GM23248 (cell line): Measurements from ENCODE around the gene SMPD3. TPM values are rescaled to one million over a fixed set of nuclear protein-coding genes. Genes with fewer than 3 reads are reported as not detected.

Experiments
- DNase-seq: peaks from one replicate; pipeline ENCODE4 v3.0.0-alpha.2; 2015
- H2AFZ ChIP-seq: fragments of 200-600 bp; sonication (generic); 2 replicates; pipeline ENCODE4 v1.6.1; 2016; ENCODE audit warnings: antibody characterized with exemption
- H3F3A ChIP-seq: fragments of 200-600 bp; sonication (generic); 2 replicates; pipeline ENCODE4 v1.6.1; 2016; ENCODE audit warnings: mild to moderate bottlenecking, antibody characterized with exemption, mixed run types; ENCODE audit not compliant: insufficient read depth
- H3K27ac ChIP-seq: fragments of 200-600 bp; sonication (generic); 2 replicates; pipeline ENCODE4 v1.5.1; 2016; ENCODE audit warnings: mild to moderate bottlenecking
- H3K27me3 ChIP-seq: fragments of 200-600 bp; sonication (generic); replicated peaks from 2 replicates; pipeline ENCODE4 v1.6.1; 2016; ENCODE audit warnings: mild to moderate bottlenecking; ENCODE audit not compliant: insufficient read depth
- H3K36me3 ChIP-seq: fragments of 200-600 bp; sonication (generic); 2 replicates; pipeline ENCODE4 v1.6.1; 2016; ENCODE audit warnings: low read depth, mild to moderate bottlenecking
- H3K4me1 ChIP-seq: fragments of 200-600 bp; sonication (generic); 2 replicates; pipeline ENCODE4 v1.6.1; 2016; ENCODE audit warnings: mild to moderate bottlenecking; ENCODE audit not compliant: insufficient read depth
- H3K4me2 ChIP-seq: fragments of 200-600 bp; sonication (generic); one replicate; pipeline ENCODE4 v1.6.1; 2016; ENCODE audit warnings: mild to moderate bottlenecking; ENCODE audit not compliant: unreplicated experiment
- H3K4me3 ChIP-seq: fragments of 200-600 bp; sonication (generic); 2 replicates; pipeline ENCODE4 v1.5.1; 2016; ENCODE audit warnings: mild to moderate bottlenecking
- H3K79me2 ChIP-seq: fragments of 200-600 bp; sonication (generic); 2 replicates; pipeline ENCODE4 v1.6.1; 2016; ENCODE audit warnings: mild to moderate bottlenecking; ENCODE audit not compliant: insufficient read depth
- H3K9ac ChIP-seq: fragments of 200-600 bp; sonication (generic); 2 replicates; pipeline ENCODE4 v1.6.1; 2016; ENCODE audit warnings: mild to moderate bottlenecking
- H3K9me2 ChIP-seq: fragments of 200-600 bp; sonication (generic); 2 replicates; pipeline ENCODE4 v1.6.1; 2016; ENCODE audit warnings: mixed run types, mild to moderate bottlenecking, moderate library complexity; ENCODE audit not compliant: insufficient read depth
- H3K9me3 ChIP-seq: fragments of 200-600 bp; sonication (generic); one replicate; pipeline ENCODE4 v1.6.1; 2017; ENCODE audit warnings: low read depth
- H4K20me1 ChIP-seq: fragments of 200-600 bp; sonication (generic); 2 replicates; pipeline ENCODE4 v1.6.0; 2016; ENCODE audit not compliant: insufficient read depth
- EZH2 ChIP-seq: fragments of 200-600 bp; sonication (generic); IDR thresholded peaks from 2 replicates; pipeline ENCODE4 v1.6.1; 2018; ENCODE audit warnings: antibody characterized with exemption, mild to moderate bottlenecking; ENCODE audit not compliant: insufficient read depth, poor library complexity, severe bottlenecking
- EZH2phosphoT487 ChIP-seq: fragments of 200-600 bp; sonication (generic); IDR thresholded peaks from 2 replicates; pipeline ENCODE4 v1.6.1; 2018; ENCODE audit warnings: antibody characterized with exemption, moderate library complexity, mild to moderate bottlenecking, low read depth; ENCODE audit not compliant: insufficient read depth
- WGBS, 2 experiments: methylation state at CpG; one replicate each; pipeline ENCODE4 v1.1.6; 2015 to 2017; ENCODE audit warnings: low lambda C conversion rate in 2 of 2, low coverage in 1 of 2; ENCODE audit errors: missing lambda C conversion rate in 2 of 2; 5-methylcytosine and 5-hydroxymethylcytosine counted together
- in situ Hi-C: fragments of 300-500 bp; cut with MboI; formaldehyde crosslinking; loops from 2 replicates; pipeline ENCODE4 v1.15.0; 2020
- polyA plus RNA-seq: library from polyadenylated mRNA; unstranded; fragments of >200 nt; fragmentation: Nextera tagmentation; extraction: Ambion mirVana; gene quantifications from 2 replicates; pipeline ENCODE4 v1.2.1, GENCODE V29; 2016
- total RNA-seq: library from RNA; depleted of rRNA; stranded (reverse); fragments of >200 nt; shearing (Covaris generic); gene quantifications from 2 replicates; pipeline ENCODE4 v1.2.3, GENCODE V29; 2014

The SMPD3 gene
- total and polyA plus RNA-seq, 2 experiments from 2014 or later, result 0.24 to 0.32 TPM

- no peaks in the 10 kb centered on the region for H3K9me3 ChIP-seq
- H3K27me3 ChIP-seq, result no peaks in the 10 kb centered on the region
- no peaks in the 10 kb centered on the region for H3F3A ChIP-seq
- H3K79me2 ChIP-seq, result no peaks in the 10 kb centered on the region
- no peak overlapping the region for H3K4me2 ChIP-seq
- no peak overlapping the region for H2AFZ ChIP-seq
- no peak for TF ChIP-seq EZH2
- no peak for TF ChIP-seq EZH2phosphoT487
- H4K20me1 ChIP-seq, result no peaks in the 10 kb centered on the region
- DNase-seq, result no peak
- H3K36me3 ChIP-seq, result no peaks in the 10 kb centered on the region
- no peaks in the 10 kb centered on the region for H3K9me2 ChIP-seq
- no peaks in the 10 kb centered on the region for H3K4me1 ChIP-seq
- no peak overlapping the region for H3K9ac ChIP-seq
- in situ Hi-C loops, result no loop called here
- no peak overlapping the region for H3K27ac ChIP-seq
- WGBS, 2 experiments, result 50 to 51% methylated on average over 5 of the region's 5 CpGs
- H3K4me3 ChIP-seq, result no peak overlapping the region
Observed at GRCh38 chr16:68481636-68482035, 33.3 kb upstream of the SMPD3 start.

DNA sequence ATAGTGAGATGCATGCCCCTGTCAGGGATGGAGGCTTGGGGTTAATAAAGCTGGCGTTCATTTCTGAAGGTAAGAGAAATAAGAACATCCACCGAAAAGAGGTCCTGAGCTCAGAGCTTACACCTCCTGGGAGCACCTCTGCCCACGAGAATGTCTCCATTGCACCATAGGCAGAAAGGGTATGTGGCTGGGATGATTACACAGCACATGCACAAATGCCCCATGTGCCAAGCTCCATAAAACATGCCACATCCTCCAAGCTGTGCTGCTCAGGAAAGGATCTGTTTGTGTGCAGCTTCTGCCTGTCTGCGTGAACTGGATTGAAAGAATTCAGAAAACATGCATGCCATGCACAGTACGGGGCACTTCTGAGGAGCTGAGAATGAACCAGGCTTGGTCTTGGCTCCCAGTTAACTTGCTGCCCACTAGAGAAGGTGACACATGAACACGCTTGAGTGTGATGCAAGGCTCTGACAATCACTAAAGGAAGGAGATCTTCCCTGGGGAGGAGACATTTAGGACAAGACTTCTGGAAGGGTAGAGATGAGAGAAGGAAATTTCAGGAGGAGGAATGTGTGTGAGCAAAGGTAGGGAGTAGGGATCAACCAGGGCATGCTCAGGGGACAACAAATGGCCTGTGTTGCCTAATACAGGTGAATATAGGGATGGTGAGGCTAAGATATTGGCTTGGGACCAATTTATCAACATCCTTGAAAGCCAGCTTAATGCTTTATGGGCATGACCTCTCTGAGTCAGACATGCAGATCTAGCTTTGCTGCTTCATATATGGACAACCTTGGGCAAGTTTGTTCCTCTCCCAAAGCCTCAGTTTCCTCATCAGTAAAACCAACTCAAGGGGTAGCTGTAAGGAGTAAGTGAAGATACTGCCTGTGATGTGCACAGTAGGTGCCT is 32.0 kb upstream of the SMPD3 start:
- 46 to 51% methylated on average over 6 of the region's 6 CpGs for WGBS, 2 experiments

GRCh38 chr16:68479271-68479670 is 31.0 kb upstream of the SMPD3 start:
- no peaks in the 10 kb centered on the region for H4K20me1 ChIP-seq
- no peaks in the 10 kb centered on the region for H3K9me3 ChIP-seq
- no peaks in the 10 kb centered on the region for H3K9me2 ChIP-seq
- 45 to 47% methylated on average over 2 of the region's 2 CpGs for WGBS, 2 experiments
- H3F3A ChIP-seq, result no peaks in the 10 kb centered on the region
- no peaks in the 10 kb centered on the region for H3K27me3 ChIP-seq
- H3K27ac ChIP-seq, result no peak overlapping the region
- no peaks in the 10 kb centered on the region for H3K36me3 ChIP-seq
- H3K79me2 ChIP-seq, result no peaks in the 10 kb centered on the region
- in situ Hi-C loops, result no loop called here
- no peak for TF ChIP-seq EZH2
- TF ChIP-seq EZH2phosphoT487, result no peak
- no peaks in the 10 kb centered on the region for H3K4me1 ChIP-seq
- H2AFZ ChIP-seq, result no peak overlapping the region
- DNase-seq, result no peak
- no peak overlapping the region for H3K4me3 ChIP-seq
- no peak overlapping the region for H3K9ac ChIP-seq
- H3K4me2 ChIP-seq, result no peak overlapping the region

More for the DNA sequence above, 32.0 kb upstream of the SMPD3 start:
- Histone ChIP-seq H4K20me1 (no peaks in the 10 kb centered on the region), H3K9me2 (no peaks in the 10 kb centered on the region), H3K4me3 (no peak overlapping the region), H3K4me1 (no peaks in the 10 kb centered on the region), H3K9ac (no peak overlapping the region), H3K4me2 (no peak overlapping the region), H3K9me3 (no peaks in the 10 kb centered on the region), H3K36me3 (no peaks in the 10 kb centered on the region), H3K79me2 (no peaks in the 10 kb centered on the region), H3K27ac (no peak overlapping the region), H3F3A (no peaks in the 10 kb centered on the region), H2AFZ (no peak overlapping the region), H3K27me3 (no peaks in the 10 kb centered on the region)
- in situ Hi-C loops, result no loop called here
- no peak for DNase-seq
- TF ChIP-seq EZH2 (no peak), EZH2phosphoT487 (no peak)

DNA sequence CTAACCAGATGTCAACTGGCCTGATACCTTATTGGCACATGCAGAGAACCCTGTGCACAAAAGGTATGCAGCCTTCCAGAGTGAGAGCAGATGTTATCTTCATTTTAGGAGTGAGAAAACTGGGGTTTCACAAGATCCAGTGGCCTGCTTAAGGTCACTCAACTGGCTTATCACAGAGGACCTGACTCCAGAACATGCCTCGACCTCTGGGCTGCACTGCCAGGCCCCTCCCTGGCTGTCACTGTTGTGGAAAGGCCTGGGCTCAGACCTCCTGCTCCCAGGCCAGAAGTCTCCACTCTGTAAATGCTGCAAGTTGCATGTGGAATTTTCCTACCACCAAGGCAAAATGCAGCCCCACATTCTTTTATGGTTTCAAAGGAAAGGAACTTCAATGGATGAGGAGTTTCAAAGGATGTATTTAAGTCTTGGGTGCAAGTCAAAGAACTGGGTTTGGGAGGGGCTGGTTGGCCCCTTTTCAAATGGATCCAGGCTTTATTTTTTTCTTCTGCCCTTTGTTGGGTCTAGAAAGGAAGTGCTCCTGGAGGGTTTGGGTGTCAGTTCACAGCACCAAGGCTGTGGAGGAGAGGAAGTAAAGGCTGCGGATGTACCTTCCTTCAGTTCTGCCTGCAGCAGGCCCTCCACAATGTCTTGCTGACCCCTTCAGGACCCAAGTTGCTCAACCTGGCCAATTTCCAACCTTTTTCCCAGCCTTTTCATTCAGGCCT is 30.4 kb upstream of the SMPD3 start:
- Histone ChIP-seq H3K4me1 (no peaks in the 10 kb centered on the region), H3K79me2 (no peaks in the 10 kb centered on the region), H3K27ac (no peak overlapping the region), H3K36me3 (no peaks in the 10 kb centered on the region), H3K9me3 (no peaks in the 10 kb centered on the region), H3K9ac (no peak overlapping the region), H3F3A (no peaks in the 10 kb centered on the region), H2AFZ (no peak overlapping the region), H3K4me2 (no peak overlapping the region), H3K9me2 (no peaks in the 10 kb centered on the region), H3K4me3 (no peak overlapping the region), H3K27me3 (no peaks in the 10 kb centered on the region), H4K20me1 (no peaks in the 10 kb centered on the region)
- 41 to 48% methylated on average over 2 of the region's 2 CpGs for WGBS, 2 experiments
- no peak for DNase-seq
- in situ Hi-C loops, result no loop called here
- no peak for TF ChIP-seq EZH2
- TF ChIP-seq EZH2phosphoT487, result no peak
